PC-9 (cell line): ENCODE data around the gene TMEM30B. TPM values are rescaled to one million over a fixed set of nuclear protein-coding genes. Genes with fewer than 3 reads are reported as not detected.

Source experiments
- BruUV-seq: library from RNA; stranded (reverse); fragments of 400-500 nt; replicated peaks from 2 replicates; lab custom pipeline; 2021; lab: Mats Ljungman, UMichigan
- CTCF ChIA-PET: fragments of 300-600 bp; sonication (Branson Sonifier 250); formaldehyde crosslinking; loops from one replicate; lab custom pipeline; 2022; ENCODE audit warnings: antibody characterized with exemption; lab: Charles Lee
- POLR2A ChIA-PET: fragments of 300-600 bp; sonication (Branson Sonifier 250); formaldehyde crosslinking; loops from one replicate; lab custom pipeline; 2022; ENCODE audit warnings: antibody characterized with exemption; ENCODE audit not compliant: unreplicated experiment; lab: Charles Lee
- DNase-seq, 2 experiments: peaks; one replicate each; pipeline versions ENCODE4 v3.0.0 to v3.0.0-alpha.2; 2015 to 2022; ENCODE audit warnings: mixed read lengths in 1 of 2
- H2AFZ ChIP-seq: fragments of 200-600 bp; sonication (generic); 2 replicates; pipeline ENCODE4 v1.8.1; 2017; ENCODE audit warnings: antibody characterized with exemption
- H3F3A ChIP-seq: fragments of 200-600 bp; sonication (generic); 2 replicates; pipeline ENCODE4 v1.8.1; 2017; ENCODE audit warnings: antibody characterized with exemption, mild to moderate bottlenecking, low read depth; ENCODE audit not compliant: insufficient read depth
- H3K27ac ChIP-seq: fragments of 200-600 bp; sonication (generic); 2 replicates; pipeline ENCODE4 v1.6.1; 2016; ENCODE audit warnings: mixed run types
- H3K27me3 ChIP-seq: fragments of 200-600 bp; sonication (generic); 2 replicates; pipeline ENCODE4 v1.6.1; 2016; ENCODE audit warnings: low read depth, mixed run types; ENCODE audit not compliant: insufficient read depth
- H3K36me3 ChIP-seq: fragments of 200-600 bp; sonication (generic); 2 replicates; pipeline ENCODE4 v1.6.1; 2016; ENCODE audit warnings: low read depth, mixed run types
- H3K4me1 ChIP-seq: fragments of 200-600 bp; sonication (generic); replicated peaks from 2 replicates; pipeline ENCODE4 v1.6.1; 2016; ENCODE audit warnings: mixed run types; ENCODE audit not compliant: insufficient read depth
- H3K4me2 ChIP-seq: fragments of 200-600 bp; sonication (generic); 2 replicates; pipeline ENCODE4 v1.6.1; 2017; ENCODE audit warnings: mixed run types
- H3K4me3 ChIP-seq: fragments of 200-600 bp; sonication (generic); 2 replicates; pipeline ENCODE4 v1.6.1; 2016; ENCODE audit warnings: mixed run types
- H3K79me2 ChIP-seq: fragments of 200-600 bp; sonication (generic); 2 replicates; pipeline ENCODE4 v1.6.1; 2017; ENCODE audit warnings: low read depth, mixed run types
- H3K9me2 ChIP-seq: fragments of 200-600 bp; sonication (generic); 2 replicates; pipeline ENCODE4 v1.8.1; 2017; ENCODE audit warnings: mild to moderate bottlenecking; ENCODE audit not compliant: insufficient read depth
- H3K9me3 ChIP-seq: fragments of 200-600 bp; sonication (generic); 2 replicates; pipeline ENCODE4 v1.8.1; 2016; ENCODE audit warnings: low read depth; ENCODE audit not compliant: insufficient read depth
- H4K20me1 ChIP-seq: fragments of 200-600 bp; sonication (generic); 2 replicates; pipeline ENCODE4 v1.8.1; 2017; ENCODE audit not compliant: insufficient read depth
- EZH2 ChIP-seq: fragments of 200-600 bp; sonication (generic); IDR thresholded peaks from 2 replicates; pipeline ENCODE4 v1.8.0; 2017; ENCODE audit warnings: antibody characterized with exemption, low read depth
- intact Hi-C: fragments of 100-400 bp; cut with micrococcal nuclease; formaldehyde crosslinking; loops from one replicate; pipeline ENCODE4 v1.10.0; 2022; ENCODE audit not compliant: unreplicated experiment
- total RNA-seq: library from RNA; stranded (reverse); gene quantifications from 2 replicates; pipeline ENCODE4 v1.2.3, GENCODE V29; 2021
- TF ChIP-seq, protein P1 (sequence below): fragments of 200-600 bp; sonication (generic); conservative IDR thresholded peaks from 2 replicates; pipeline ENCODE4 v1.6.1; 2017; ENCODE audit warnings: mixed run types, antibody characterized with exemption, mild to moderate bottlenecking, moderate library complexity

The TMEM30B gene
- total RNA-seq, 1 experiment from 2014 or later, result 19.6 TPM

- Histone ChIP-seq H3K9me3 (no peaks in the 10 kb centered on the region), H2AFZ (no peak overlapping the region), H3K27ac (no peak overlapping the region), H3K27me3 (no peaks in the 10 kb centered on the region), H3F3A (peaks cover 30% of the 10 kb centered on the region), H3K79me2 (peaks cover 22% of the 10 kb centered on the region), H3K36me3 (no peaks in the 10 kb centered on the region), H3K4me2 (no peak overlapping the region), H3K4me3 (no peak overlapping the region), H3K4me1 (peaks cover 29% of the 10 kb centered on the region), H4K20me1 (peaks cover 11% of the 10 kb centered on the region), H3K9me2 (no peaks in the 10 kb centered on the region)
- ChIA-PET CTCF (no interaction called here), POLR2A (interaction anchor here (0.6 kb wide), 1 partner anchor 156 kb away, joined by 3 read pairs; no protein-coding TSS in a partner anchor)
- BruUV-seq, result no TSS peak
- DNase-seq, result no peak
- TF ChIP-seq, protein P1, sequence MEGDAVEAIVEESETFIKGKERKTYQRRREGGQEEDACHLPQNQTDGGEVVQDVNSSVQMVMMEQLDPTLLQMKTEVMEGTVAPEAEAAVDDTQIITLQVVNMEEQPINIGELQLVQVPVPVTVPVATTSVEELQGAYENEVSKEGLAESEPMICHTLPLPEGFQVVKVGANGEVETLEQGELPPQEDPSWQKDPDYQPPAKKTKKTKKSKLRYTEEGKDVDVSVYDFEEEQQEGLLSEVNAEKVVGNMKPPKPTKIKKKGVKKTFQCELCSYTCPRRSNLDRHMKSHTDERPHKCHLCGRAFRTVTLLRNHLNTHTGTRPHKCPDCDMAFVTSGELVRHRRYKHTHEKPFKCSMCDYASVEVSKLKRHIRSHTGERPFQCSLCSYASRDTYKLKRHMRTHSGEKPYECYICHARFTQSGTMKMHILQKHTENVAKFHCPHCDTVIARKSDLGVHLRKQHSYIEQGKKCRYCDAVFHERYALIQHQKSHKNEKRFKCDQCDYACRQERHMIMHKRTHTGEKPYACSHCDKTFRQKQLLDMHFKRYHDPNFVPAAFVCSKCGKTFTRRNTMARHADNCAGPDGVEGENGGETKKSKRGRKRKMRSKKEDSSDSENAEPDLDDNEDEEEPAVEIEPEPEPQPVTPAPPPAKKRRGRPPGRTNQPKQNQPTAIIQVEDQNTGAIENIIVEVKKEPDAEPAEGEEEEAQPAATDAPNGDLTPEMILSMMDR, result no peak
- TF ChIP-seq EZH2, result no peak
- intact Hi-C loops, result loop anchor here (5.0 to 10.0 kb wide), 2 partner anchors 929 to 1408 kb away; no protein-coding TSS in a partner anchor
Observed at GRCh38 chr14:61284001-61284400, 2.9 kb upstream of the TMEM30B start.

DNA sequence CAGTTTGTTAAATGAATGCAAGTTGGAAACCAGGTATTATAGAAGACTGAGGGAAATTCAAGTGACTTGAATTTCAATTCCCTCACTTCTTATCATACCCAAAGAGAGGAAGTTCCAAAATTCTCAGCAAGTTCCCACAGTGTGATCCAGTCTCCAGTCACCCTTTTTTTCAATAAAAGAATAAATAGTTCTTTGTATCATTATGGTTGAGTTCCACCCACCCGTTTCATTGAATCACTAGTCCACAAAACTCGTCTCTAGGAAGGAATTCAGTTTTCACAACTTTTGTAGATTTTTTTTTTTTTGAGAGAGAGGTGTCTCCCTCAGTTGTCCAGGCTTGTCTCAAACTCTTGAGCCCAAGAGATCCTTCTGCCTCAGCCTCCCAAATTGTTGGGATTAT, 1.6 kb upstream of the TMEM30B start:
- peaks cover 34% of the 10 kb centered on the region for H3K79me2 ChIP-seq
- H3K4me1 ChIP-seq, result peaks cover 40% of the 10 kb centered on the region
- no peak for DNase-seq
- no peaks in the 10 kb centered on the region for H3K9me3 ChIP-seq
- no peak for TF ChIP-seq EZH2
- TF ChIP-seq, protein P1, result no peak
- H3K4me3 ChIP-seq, result no peak overlapping the region
- POLR2A ChIA-PET, result interaction anchor here (0.6 to 1.0 kb wide), 3 partner anchors 12 to 642 kb away, joined by 3 to 4 read pairs (median 4); no protein-coding TSS in a partner anchor
- no peak overlapping the region for H2AFZ ChIP-seq
- BruUV-seq, result no TSS peak
- H3K27ac ChIP-seq, result no peak overlapping the region
- CTCF ChIA-PET, result interaction anchor here (0.6 to 1.8 kb wide), 2 partner anchors 14 to 238 kb away, joined by 4 to 9 read pairs; no protein-coding TSS in a partner anchor
- intact Hi-C loops, result loop anchor here (5.0 to 10.0 kb wide), 2 partner anchors 928 to 1410 kb away; no protein-coding TSS in a partner anchor
- H3K9me2 ChIP-seq, result no peaks in the 10 kb centered on the region
- H3F3A ChIP-seq, result peaks cover 30% of the 10 kb centered on the region
- H3K27me3 ChIP-seq, result no peaks in the 10 kb centered on the region
- H3K36me3 ChIP-seq, result no peaks in the 10 kb centered on the region
- peak overlapping the region; percentile 98 for H3K4me2 ChIP-seq
- peaks cover 19% of the 10 kb centered on the region for H4K20me1 ChIP-seq

- Histone ChIP-seq H3K36me3 (no peaks in the 10 kb centered on the region), H3K4me1 (peaks cover 48% of the 10 kb centered on the region), H3K27me3 (no peaks in the 10 kb centered on the region), H3K27ac (peak overlapping the region; percentile 86), H3K9me2 (no peaks in the 10 kb centered on the region), H3K79me2 (peaks cover 43% of the 10 kb centered on the region), H3K9me3 (no peaks in the 10 kb centered on the region), H3K4me3 (peak overlapping the region; percentile 93), H2AFZ (peak overlapping the region; percentile 90), H3K4me2 (peak overlapping the region; percentile 98), H4K20me1 (peaks cover 19% of the 10 kb centered on the region), H3F3A (peaks cover 30% of the 10 kb centered on the region)
- intact Hi-C loops, result loop anchor here (5.0 to 10.0 kb wide), 2 partner anchors 927 to 1410 kb away; no protein-coding TSS in a partner anchor
- DNase-seq, result no peak
- POLR2A ChIA-PET, result interaction anchor here (0.5 to 0.6 kb wide), 6 partner anchors 8 to 283 kb away, joined by 3 to 5 read pairs (median 4); no protein-coding TSS in a partner anchor
- TF ChIP-seq EZH2, result no peak
- TF ChIP-seq, protein P1, result no peak
- BruUV-seq, result TSS peak; percentile 97
- CTCF ChIA-PET, result interaction anchor here (0.6 to 1.8 kb wide), 9 partner anchors 13 to 950 kb away, joined by 3 to 9 read pairs (median 6); partner anchors contain the start of gene PRKCH
Observed at GRCh38 chr14:61281948-61282275, 774 bp upstream of the TMEM30B start.
